AG04450 (cell line): ENCODE measurements around the gene SLC25A36. TPM values are rescaled to one million over a fixed set of nuclear protein-coding genes. Genes with fewer than 3 reads are reported as not detected.
"Not testable (repeated sequence)": the region's sequence is repeated elsewhere in the genome, so short reads cannot be mapped to it uniquely, and the experiment has no call there.

ENCODE experiments used
- CTCF ChIA-PET: fragments of 300-600, 350-600 bp; formaldehyde crosslinking; extraction: SDS; loops from one replicate; lab custom pipeline; 2022; ENCODE audit warnings: antibody characterized with exemption, inconsistent platforms; lab: Charles Lee
- POLR2A ChIA-PET: fragments of 350-600 bp; formaldehyde crosslinking; extraction: SDS; loops from one replicate; lab custom pipeline; 2021; ENCODE audit warnings: antibody characterized with exemption, inconsistent platforms; lab: Yijun Ruan, JAX
- DNase-seq: peaks from one replicate; pipeline ENCODE4 v3.0.0-alpha.2; 2011; ENCODE audit warnings: low read depth, low spot score
- H3K27ac ChIP-seq: one replicate; pipeline ENCODE4 v1.5.1; 2012; ENCODE audit warnings: low read depth, low read length, control low read depth
- H3K27me3 ChIP-seq: one replicate; pipeline ENCODE4 v1.6.0; 2012; ENCODE audit warnings: low read length; ENCODE audit not compliant: control insufficient read depth, insufficient read depth
- H3K4me3 ChIP-seq: 2 replicates; pipeline ENCODE4 v1.5.1; 2011; ENCODE audit warnings: mild to moderate bottlenecking, low read depth, low read length, control low read depth
- H3K9me3 ChIP-seq: 2 replicates; pipeline ENCODE4 v1.5.1; 2012; ENCODE audit warnings: low read length; ENCODE audit not compliant: control insufficient read depth, insufficient read depth
- polyA plus RNA-seq: library from polyadenylated mRNA; depleted of rRNA; stranded (reverse); fragments of >200 nt; gene quantifications from 2 replicates; pipeline ENCODE4 v1.2.3, GENCODE V29; 2011
- TF ChIP-seq, protein P1 (sequence below): IDR thresholded peaks from 2 replicates; pipeline ENCODE4 v1.5.1; 2011; ENCODE audit warnings: low read depth, low read length, control low read depth, inconsistent platforms

The SLC25A36 gene
- polyA plus RNA-seq, 1 experiment: 104 TPM

GRCh38 chr3:140972833-140973232, 31.2 kb downstream of the SLC25A36 start:
- Histone ChIP-seq H3K4me3 (no peak overlapping the region), H3K27ac (no peak overlapping the region), H3K27me3 (no peaks in the 10 kb centered on the region), H3K9me3 (no peaks in the 10 kb centered on the region)
- CTCF ChIA-PET: interaction anchor here (0.6 to 4.2 kb wide), 7 partner anchors 9 to 76 kb away, joined by 3 to 27 read pairs (median 7); no protein-coding TSS in a partner anchor
- POLR2A ChIA-PET: no interaction called here
- TF ChIP-seq, protein P1, sequence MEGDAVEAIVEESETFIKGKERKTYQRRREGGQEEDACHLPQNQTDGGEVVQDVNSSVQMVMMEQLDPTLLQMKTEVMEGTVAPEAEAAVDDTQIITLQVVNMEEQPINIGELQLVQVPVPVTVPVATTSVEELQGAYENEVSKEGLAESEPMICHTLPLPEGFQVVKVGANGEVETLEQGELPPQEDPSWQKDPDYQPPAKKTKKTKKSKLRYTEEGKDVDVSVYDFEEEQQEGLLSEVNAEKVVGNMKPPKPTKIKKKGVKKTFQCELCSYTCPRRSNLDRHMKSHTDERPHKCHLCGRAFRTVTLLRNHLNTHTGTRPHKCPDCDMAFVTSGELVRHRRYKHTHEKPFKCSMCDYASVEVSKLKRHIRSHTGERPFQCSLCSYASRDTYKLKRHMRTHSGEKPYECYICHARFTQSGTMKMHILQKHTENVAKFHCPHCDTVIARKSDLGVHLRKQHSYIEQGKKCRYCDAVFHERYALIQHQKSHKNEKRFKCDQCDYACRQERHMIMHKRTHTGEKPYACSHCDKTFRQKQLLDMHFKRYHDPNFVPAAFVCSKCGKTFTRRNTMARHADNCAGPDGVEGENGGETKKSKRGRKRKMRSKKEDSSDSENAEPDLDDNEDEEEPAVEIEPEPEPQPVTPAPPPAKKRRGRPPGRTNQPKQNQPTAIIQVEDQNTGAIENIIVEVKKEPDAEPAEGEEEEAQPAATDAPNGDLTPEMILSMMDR: peak; percentile 54
- no peak for DNase-seq

DNA sequence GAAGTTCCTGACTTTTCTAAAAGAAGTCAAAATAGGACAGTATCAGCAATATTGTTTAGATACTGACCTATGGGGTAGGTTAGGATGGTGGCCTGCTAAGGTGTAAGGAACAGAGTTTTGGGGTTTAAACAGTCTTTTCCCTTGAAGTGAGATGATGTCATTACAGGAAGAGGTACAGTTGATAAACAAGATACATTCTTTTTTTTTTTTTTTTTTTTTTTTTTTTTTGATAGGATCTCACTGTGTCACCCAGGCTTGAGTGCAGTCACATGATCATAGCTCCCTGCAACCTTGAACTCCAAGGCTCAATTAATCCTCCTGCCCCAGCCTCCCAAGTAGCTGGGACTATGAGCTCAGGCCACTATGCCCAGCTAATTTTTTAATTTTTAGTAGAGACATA, 33.3 kb downstream of the SLC25A36 start:
- ChIA-PET POLR2A (no interaction called here), CTCF (interaction anchor here (0.5 to 4.2 kb wide), 6 partner anchors 11 to 78 kb away, joined by 5 to 27 read pairs (median 10); no protein-coding TSS in a partner anchor)
- H3K27me3 ChIP-seq: no peaks in the 10 kb centered on the region

DNA sequence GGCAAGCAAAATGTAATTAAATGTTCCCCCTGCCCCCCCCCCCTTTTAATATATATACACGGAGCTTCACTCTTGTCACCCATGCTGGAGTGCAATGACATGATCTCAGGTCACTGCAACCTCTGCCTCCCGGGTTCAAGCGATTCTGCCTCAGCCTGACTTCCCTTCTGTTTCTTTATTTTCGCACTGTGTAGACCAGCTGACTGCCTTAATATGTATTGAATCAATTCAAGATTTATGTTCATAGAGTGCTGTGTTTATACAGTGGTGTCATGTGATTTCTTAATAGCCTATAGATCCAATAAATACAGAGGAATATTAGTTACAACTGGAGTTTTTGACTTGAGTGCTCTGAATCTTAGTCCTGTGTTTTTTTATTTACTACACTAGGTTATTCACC, 39.0 kb downstream of the SLC25A36 start:
- ChIA-PET POLR2A (no interaction called here), CTCF (no interaction called here)
- H3K27me3 ChIP-seq: peaks cover 3% of the 10 kb centered on the region
- no peak overlapping the region for H3K27ac ChIP-seq
- TF ChIP-seq, protein P1: no peak
- H3K4me3 ChIP-seq: no peak overlapping the region
- no peaks in the 10 kb centered on the region for H3K9me3 ChIP-seq
- DNase-seq: no peak

More for the DNA sequence above, 33.3 kb downstream of the SLC25A36 start:
- no peaks in the 10 kb centered on the region for H3K9me3 ChIP-seq
- TF ChIP-seq, protein P1: no peak
- DNase-seq: no peak
- H3K27ac ChIP-seq: no peak overlapping the region
- no peak overlapping the region for H3K4me3 ChIP-seq

GRCh38 chr3:140987792-140988191, 46.2 kb downstream of the SLC25A36 start:
- POLR2A ChIA-PET, CTCF ChIA-PET, H3K4me3 ChIP-seq, H3K9me3 ChIP-seq, H3K27ac ChIP-seq, H3K27me3 ChIP-seq, DNase-seq: not testable (repeated sequence)

GRCh38 chr3:140994316-140994715, 52.7 kb downstream of the SLC25A36 start:
- ChIA-PET CTCF (interaction anchor here (1.3 kb wide), 1 partner anchor 14 kb away, joined by 4 read pairs; no protein-coding TSS in a partner anchor), POLR2A (no interaction called here)
- Histone ChIP-seq H3K4me3 (no peak overlapping the region), H3K27ac (no peak overlapping the region), H3K9me3 (no peaks in the 10 kb centered on the region), H3K27me3 (no peaks in the 10 kb centered on the region)
- TF ChIP-seq, protein P1: no peak
- no peak for DNase-seq

GRCh38 chr3:140994861-140995260, 53.2 kb downstream of the SLC25A36 start:
- DNase-seq, H3K9me3 ChIP-seq, H3K27me3 ChIP-seq, H3K27ac ChIP-seq, H3K4me3 ChIP-seq, POLR2A ChIA-PET: not testable (repeated sequence)
- CTCF ChIA-PET: interaction anchor here (1.3 kb wide), 1 partner anchor 13 kb away, joined by 4 read pairs; no protein-coding TSS in a partner anchor
